Transverse colon (tissue), 4 donors: Measurements from ENCODE around the gene UBTF. TPM values are rescaled to one million over a fixed set of nuclear protein-coding genes. Genes with fewer than 3 reads are reported as not detected.

Experiments
- DNase-seq: peaks from one replicate; pipeline ENCODE4 v3.0.0-alpha.2; 2019
- H3K27ac ChIP-seq, 4 donors: fragments of 200-600 bp; sonication (generic); 2 replicates each; pipeline ENCODE4 v1.5.1; 2016 to 2018; ENCODE audit warnings: inconsistent platforms in 4 of 4
- H3K27me3 ChIP-seq: fragments of 200-600 bp; sonication (generic); 2 replicates; pipeline ENCODE4 v1.5.1; 2017; ENCODE audit warnings: inconsistent platforms
- H3K36me3 ChIP-seq, 4 donors: fragments of 200-600 bp; sonication (generic); 2 replicates each; pipeline ENCODE4 v1.5.1; 2017 to 2019; ENCODE audit warnings: inconsistent platforms in 4 of 4
- H3K4me1 ChIP-seq, 4 donors: fragments of 200-600 bp; sonication (generic); 2 replicates each; pipeline ENCODE4 v1.5.1; 2017 to 2020; ENCODE audit warnings: inconsistent platforms in 4 of 4
- H3K4me3 ChIP-seq, 4 donors: fragments of 200-600 bp; sonication (generic); 1 replicate in 1 of 4; 2 replicates in 3 of 4; pipeline versions ENCODE4 v1.5.1 to v1.6.1; 2017 to 2019; ENCODE audit warnings: inconsistent platforms in 4 of 4
- H3K9me3 ChIP-seq, 2 donors: fragments of 200-600 bp; sonication (generic); 2 replicates each; pipeline ENCODE4 v1.5.1; 2017 to 2019; ENCODE audit warnings: inconsistent platforms in 2 of 2
- EP300 ChIP-seq: sonication (generic); formaldehyde crosslinking; IDR thresholded peaks from one replicate; pipeline ENCODE4 v1.6.1; 2017; ENCODE audit warnings: antibody characterized with exemption, low read depth
- POLR2A ChIP-seq: fragments of 450-650 bp; IDR thresholded peaks from one replicate; pipeline ENCODE4 v1.6.1; 2016; ENCODE audit warnings: antibody characterized with exemption, mild to moderate bottlenecking, moderate library complexity
- POLR2AphosphoS5 ChIP-seq, 3 donors: sonication (generic); formaldehyde crosslinking; IDR thresholded peaks; one replicate each; pipeline ENCODE4 v1.6.1; 2016; ENCODE audit warnings: antibody characterized with exemption in 3 of 3
- WGBS, 2 donors: methylation state at CpG; one replicate each; pipeline ENCODE4 v1.1.5; 2018; ENCODE audit warnings: low coverage in 1 of 2; 5-methylcytosine and 5-hydroxymethylcytosine counted together
- in situ Hi-C, 4 donors: fragments of 200-750 bp; cut with MboI; loops; one replicate each; pipeline versions ENCODE4 v1.15.0 to v1.15.1; 2017; ENCODE audit warnings: low sequenced_read_pairs in 3 of 4, low pct_ligation_motif_present in 1 of 4, low pct_unique_long_range_greater_than_20kb in 1 of 4
- intact Hi-C: fragments of 100-400 bp; cut with DNase I; formaldehyde crosslinking; loops from one replicate; pipeline ENCODE4 v1.15.1; 2023; ENCODE audit warnings: low total_unique reads
- total RNA-seq, 4 donors: library from RNA; depleted of rRNA; stranded (reverse); fragments of >200 nt; gene quantifications; one replicate each; pipeline ENCODE4 v1.1.0, GENCODE V29; 2016
- TF ChIP-seq, protein P1 (sequence below), 5 experiments: fragments of 200-600 bp in 3 of 5; fragments of 450-650 bp in 2 of 5; sonication (generic) in 3 of 5; IDR thresholded peaks; 1 replicate in 2 of 5; 2 replicates in 3 of 5; pipeline ENCODE4 v1.5.1; 2016 to 2017; ENCODE audit warnings: antibody characterized with exemption in 5 of 5, inconsistent platforms in 3 of 5, mild to moderate bottlenecking in 2 of 5, moderate library complexity in 1 of 5

Gene UBTF
- total RNA-seq, 4 donors from 2014 or later: 49.4 to 61.6 (median 60.4) TPM

- Histone ChIP-seq H3K4me1 (no peaks in the 10 kb centered on the region), H3K4me3 (no peak overlapping the region), H3K27me3 (no peaks in the 10 kb centered on the region), H3K36me3 (no peaks in the 10 kb centered on the region), H3K9me3 (no peaks in the 10 kb centered on the region), H3K27ac (no peak overlapping the region)
- intact Hi-C loops (loop anchor here (5.0 kb wide), 1 partner anchor 339 kb away; no protein-coding TSS in a partner anchor), in situ Hi-C loops (no loop called here)
- 68% methylated on average over 9 of the region's 9 CpGs; no CpG with 5 or more reads in 1 of the 2 donors for WGBS, 2 donors
- no peak for DNase-seq
- TF ChIP-seq POLR2A: no peak
- no peak for TF ChIP-seq EP300
- TF ChIP-seq, protein P1, sequence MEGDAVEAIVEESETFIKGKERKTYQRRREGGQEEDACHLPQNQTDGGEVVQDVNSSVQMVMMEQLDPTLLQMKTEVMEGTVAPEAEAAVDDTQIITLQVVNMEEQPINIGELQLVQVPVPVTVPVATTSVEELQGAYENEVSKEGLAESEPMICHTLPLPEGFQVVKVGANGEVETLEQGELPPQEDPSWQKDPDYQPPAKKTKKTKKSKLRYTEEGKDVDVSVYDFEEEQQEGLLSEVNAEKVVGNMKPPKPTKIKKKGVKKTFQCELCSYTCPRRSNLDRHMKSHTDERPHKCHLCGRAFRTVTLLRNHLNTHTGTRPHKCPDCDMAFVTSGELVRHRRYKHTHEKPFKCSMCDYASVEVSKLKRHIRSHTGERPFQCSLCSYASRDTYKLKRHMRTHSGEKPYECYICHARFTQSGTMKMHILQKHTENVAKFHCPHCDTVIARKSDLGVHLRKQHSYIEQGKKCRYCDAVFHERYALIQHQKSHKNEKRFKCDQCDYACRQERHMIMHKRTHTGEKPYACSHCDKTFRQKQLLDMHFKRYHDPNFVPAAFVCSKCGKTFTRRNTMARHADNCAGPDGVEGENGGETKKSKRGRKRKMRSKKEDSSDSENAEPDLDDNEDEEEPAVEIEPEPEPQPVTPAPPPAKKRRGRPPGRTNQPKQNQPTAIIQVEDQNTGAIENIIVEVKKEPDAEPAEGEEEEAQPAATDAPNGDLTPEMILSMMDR (IDR thresholded peaks at IDR 0.05): no peak
- TF ChIP-seq POLR2AphosphoS5 (IDR thresholded peaks at IDR 0.05): no peak
Measured at GRCh38 chr17:44266402-44267164, 47.1 kb upstream of the UBTF start.

- Histone ChIP-seq H3K27me3 (no peaks in the 10 kb centered on the region), H3K27ac (no peak overlapping the region), H3K4me3 (no peak overlapping the region), H3K36me3 (no peaks in the 10 kb centered on the region), H3K4me1 (no peaks in the 10 kb centered on the region), H3K9me3 (no peaks in the 10 kb centered on the region)
- in situ Hi-C loops (no loop called here), intact Hi-C loops (no loop called here)
- DNase-seq: no peak
- 86 to 98% methylated on average over 6 to 7 of the region's 7 CpGs for WGBS, 2 donors
- TF ChIP-seq POLR2AphosphoS5 (IDR thresholded peaks at IDR 0.05) (no peak), POLR2A (no peak), EP300 (no peak)
- TF ChIP-seq, protein P1 (IDR thresholded peaks at IDR 0.05): no peak
Measured at GRCh38 chr17:44263345-44263902, 43.9 kb upstream of the UBTF start.

- TF ChIP-seq POLR2A (no peak), EP300 (no peak), POLR2AphosphoS5 (IDR thresholded peaks at IDR 0.05) (no peak)
- TF ChIP-seq, protein P1 (IDR thresholded peaks at IDR 0.05): no peak
- in situ Hi-C loops (no loop called here), intact Hi-C loops (no loop called here)
- Histone ChIP-seq H3K27ac (no peak overlapping the region), H3K9me3 (no peaks in the 10 kb centered on the region), H3K36me3 (no peaks in the 10 kb centered on the region), H3K4me3 (no peak overlapping the region), H3K4me1 (no peaks in the 10 kb centered on the region), H3K27me3 (no peaks in the 10 kb centered on the region)
- 0 to 73% methylated on average over 1 to 11 of the region's 11 CpGs for WGBS, 2 donors
- DNase-seq: no peak
Measured at GRCh38 chr17:44262654-44263225, 43.3 kb upstream of the UBTF start.

GRCh38 chr17:44260296-44260695, 40.8 kb upstream of the UBTF start:
- in situ Hi-C loops (no loop called here), intact Hi-C loops (no loop called here)
- no peak overlapping the region for H3K4me3 ChIP-seq
- no peak for TF ChIP-seq POLR2A
- no peak for TF ChIP-seq EP300
- TF ChIP-seq, protein P1 (IDR thresholded peaks at IDR 0.05): no peak
- TF ChIP-seq POLR2AphosphoS5 (IDR thresholded peaks at IDR 0.05): no peak
- no peaks in the 10 kb centered on the region for H3K36me3 ChIP-seq
- H3K27me3 ChIP-seq: peaks cover 2% of the 10 kb centered on the region
- no peak overlapping the region for H3K27ac ChIP-seq
- no peak for DNase-seq
- 93% methylated on average over 6 of the region's 6 CpGs; no CpG with 5 or more reads in 1 of the 2 donors for WGBS, 2 donors
- H3K9me3 ChIP-seq: no peaks in the 10 kb centered on the region
- no peaks in the 10 kb centered on the region for H3K4me1 ChIP-seq
